Right lobe of liver (tissue), 4 donors: ENCODE measurements around the gene GGCX.

Experiments
- CTCF ChIP-seq, 4 donors: fragments of 200-600 bp in 3 of 4; fragments of 450-650 bp in 1 of 4; IDR thresholded peaks; one replicate each; pipeline versions ENCODE4 v1.5.1 to v1.8.0; 2016 to 2022; ENCODE audit warnings: antibody characterized with exemption in 4 of 4, mild to moderate bottlenecking in 2 of 4
- POLR2A ChIP-seq: fragments of 450-650 bp; IDR thresholded peaks from one replicate; pipeline ENCODE4 v1.6.1; 2017; ENCODE audit warnings: antibody characterized with exemption, mild to moderate bottlenecking
- donor health status: DM: no; HTN: no; CAD: no.
- donor health status: DM: no; HTN: no; CAD: no.
- donor health status: DM: no; HTN: yes; CAD: no.

GRCh38 chr2:85575739-85576138 lies 14.4 kb upstream of the GGCX start:
- TF ChIP-seq CTCF (IDR thresholded peaks at IDR 0.05) (no peak), POLR2A (no peak)
